ENCODE data around the gene ATF6B.

Gene ATF6B

GRCh38 chr6:32167154-32167760 is 39.2 kb upstream of the ATF6B start:
- Histone ChIP-seq H3K36me3 (ENCODE audit: insufficient read depth, low read length) (peaks cover 17% of the 10 kb centered on the region; the same call in 1 of the 2 replicates), H2AFZ (ENCODE audit: low read length) (no peak overlapping the region), H3K27me3 (ENCODE audit: insufficient read depth, low read length, poor library complexity, severe bottlenecking) (no peaks in the 10 kb centered on the region), H3F3A (ENCODE audit: low read depth) (no peaks in the 10 kb centered on the region), H3K79me2 (ENCODE audit: insufficient read depth, low read length) (no peaks in the 10 kb centered on the region), H3K4me3 (ENCODE audit: low read length, poor library complexity, severe bottlenecking) (no peak overlapping the region), H3K9me2 (replicated peaks; ENCODE audit: low read depth, low read length) (no peaks in the 10 kb centered on the region), H4K20me1 (ENCODE audit: insufficient read depth, low read length, poor library complexity, severe bottlenecking) (no peaks in the 10 kb centered on the region), H3K4me1 (ENCODE audit: insufficient read depth, low read length, poor library complexity, severe bottlenecking) (no peaks in the 10 kb centered on the region), H3K4me2 (ENCODE audit: low read depth, low read length, poor library complexity, severe bottlenecking) (no peak overlapping the region), H3K9ac (ENCODE audit: low read depth, low read length, poor library complexity, severe bottlenecking) (no peak overlapping the region), H3K9me3 (ENCODE audit: insufficient read depth, low read depth, low read length) (no peaks in the 10 kb centered on the region)
- TF ChIP-seq, protein P1, sequence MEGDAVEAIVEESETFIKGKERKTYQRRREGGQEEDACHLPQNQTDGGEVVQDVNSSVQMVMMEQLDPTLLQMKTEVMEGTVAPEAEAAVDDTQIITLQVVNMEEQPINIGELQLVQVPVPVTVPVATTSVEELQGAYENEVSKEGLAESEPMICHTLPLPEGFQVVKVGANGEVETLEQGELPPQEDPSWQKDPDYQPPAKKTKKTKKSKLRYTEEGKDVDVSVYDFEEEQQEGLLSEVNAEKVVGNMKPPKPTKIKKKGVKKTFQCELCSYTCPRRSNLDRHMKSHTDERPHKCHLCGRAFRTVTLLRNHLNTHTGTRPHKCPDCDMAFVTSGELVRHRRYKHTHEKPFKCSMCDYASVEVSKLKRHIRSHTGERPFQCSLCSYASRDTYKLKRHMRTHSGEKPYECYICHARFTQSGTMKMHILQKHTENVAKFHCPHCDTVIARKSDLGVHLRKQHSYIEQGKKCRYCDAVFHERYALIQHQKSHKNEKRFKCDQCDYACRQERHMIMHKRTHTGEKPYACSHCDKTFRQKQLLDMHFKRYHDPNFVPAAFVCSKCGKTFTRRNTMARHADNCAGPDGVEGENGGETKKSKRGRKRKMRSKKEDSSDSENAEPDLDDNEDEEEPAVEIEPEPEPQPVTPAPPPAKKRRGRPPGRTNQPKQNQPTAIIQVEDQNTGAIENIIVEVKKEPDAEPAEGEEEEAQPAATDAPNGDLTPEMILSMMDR (conservative IDR thresholded peaks at IDR 0.05; ENCODE audit: low read length), result no peak
- TF ChIP-seq EZH2phosphoT487 (IDR thresholded peaks at IDR 0.05; ENCODE audit: borderline replicate concordance), result no peak

DNA sequence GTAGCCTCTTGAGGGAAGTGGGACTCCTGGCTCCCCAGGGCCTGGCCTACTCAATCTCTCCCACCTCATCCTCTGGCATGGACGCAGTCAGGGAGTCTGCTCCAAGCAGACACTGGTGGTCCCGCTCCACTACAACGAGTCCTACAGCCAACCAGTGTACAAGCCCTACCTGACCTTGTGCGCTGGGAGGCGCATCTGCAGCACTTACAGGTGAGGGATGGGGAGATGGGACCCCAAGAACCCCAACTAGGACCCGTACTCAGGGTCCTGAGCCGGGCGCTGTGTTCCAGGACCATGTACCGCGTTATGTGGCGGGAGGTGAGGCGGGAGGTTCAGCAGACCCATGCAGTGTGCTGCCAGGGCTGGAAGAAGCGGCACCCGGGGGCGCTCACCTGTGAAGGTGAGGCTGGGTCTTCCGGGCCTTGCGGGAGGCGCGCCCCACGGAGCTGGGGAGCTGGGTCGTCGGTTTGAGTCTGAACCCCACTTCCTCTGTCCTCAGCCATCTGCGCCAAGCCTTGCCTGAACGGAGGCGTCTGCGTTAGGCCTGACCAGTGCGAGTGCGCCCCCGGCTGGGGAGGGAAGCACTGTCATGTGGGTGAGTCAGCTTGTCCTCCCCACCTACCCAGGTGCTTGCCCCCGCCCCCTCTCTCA is 38.5 kb upstream of the ATF6B start:
- no peaks in the 10 kb centered on the region for H3K9me3 ChIP-seq (ENCODE audit: insufficient read depth, low read depth, low read length)
- no peak for TF ChIP-seq EZH2phosphoT487 (IDR thresholded peaks at IDR 0.05; ENCODE audit: borderline replicate concordance)
- TF ChIP-seq, protein P1 (conservative IDR thresholded peaks at IDR 0.05; ENCODE audit: low read length), result no peak
- H3K4me1 ChIP-seq (ENCODE audit: insufficient read depth, low read length, poor library complexity, severe bottlenecking), result no peaks in the 10 kb centered on the region
- no peaks in the 10 kb centered on the region for H4K20me1 ChIP-seq (ENCODE audit: insufficient read depth, low read length, poor library complexity, severe bottlenecking)
- no peaks in the 10 kb centered on the region for H3K27me3 ChIP-seq (ENCODE audit: insufficient read depth, low read length, poor library complexity, severe bottlenecking)
- no peaks in the 10 kb centered on the region for H3K9me2 ChIP-seq (replicated peaks; ENCODE audit: low read depth, low read length)
- H3K36me3 ChIP-seq (ENCODE audit: insufficient read depth, low read length), result peaks cover 17% of the 10 kb centered on the region; the same call in 1 of the 2 replicates
- no peak overlapping the region for H3K4me3 ChIP-seq (ENCODE audit: low read length, poor library complexity, severe bottlenecking)
- H3K79me2 ChIP-seq (ENCODE audit: insufficient read depth, low read length), result no peaks in the 10 kb centered on the region
- no peak overlapping the region for H2AFZ ChIP-seq (ENCODE audit: low read length)
- no peaks in the 10 kb centered on the region for H3F3A ChIP-seq (ENCODE audit: low read depth)
- H3K9ac ChIP-seq (ENCODE audit: low read depth, low read length, poor library complexity, severe bottlenecking), result no peak overlapping the region
- H3K4me2 ChIP-seq (ENCODE audit: low read depth, low read length, poor library complexity, severe bottlenecking), result no peak overlapping the region

- H3F3A ChIP-seq (ENCODE audit: low read depth), result no peaks in the 10 kb centered on the region
- no peaks in the 10 kb centered on the region for H3K27me3 ChIP-seq (ENCODE audit: insufficient read depth, low read length, poor library complexity, severe bottlenecking)
- no peaks in the 10 kb centered on the region for H4K20me1 ChIP-seq (ENCODE audit: insufficient read depth, low read length, poor library complexity, severe bottlenecking)
- peaks cover 17% of the 10 kb centered on the region; the same call in 1 of the 2 replicates for H3K36me3 ChIP-seq (ENCODE audit: insufficient read depth, low read length)
- H3K9me2 ChIP-seq (replicated peaks; ENCODE audit: low read depth, low read length), result no peaks in the 10 kb centered on the region
- H3K4me3 ChIP-seq (ENCODE audit: low read length, poor library complexity, severe bottlenecking), result no peak within 1 kb of the TSS
- no peaks in the 10 kb centered on the region for H3K4me1 ChIP-seq (ENCODE audit: insufficient read depth, low read length, poor library complexity, severe bottlenecking)
- H2AFZ ChIP-seq (ENCODE audit: low read length), result no peak within 1 kb of the TSS
- no peak for TF ChIP-seq EZH2phosphoT487 (IDR thresholded peaks at IDR 0.05; ENCODE audit: borderline replicate concordance)
- TF ChIP-seq, protein P1 (conservative IDR thresholded peaks at IDR 0.05; ENCODE audit: low read length), result no peak
- H3K79me2 ChIP-seq (ENCODE audit: insufficient read depth, low read length), result no peaks in the 10 kb centered on the region
- H3K4me2 ChIP-seq (ENCODE audit: low read depth, low read length, poor library complexity, severe bottlenecking), result no peak within 1 kb of the TSS
- no peaks in the 10 kb centered on the region for H3K9me3 ChIP-seq (ENCODE audit: insufficient read depth, low read depth, low read length)
- H3K9ac ChIP-seq (ENCODE audit: low read depth, low read length, poor library complexity, severe bottlenecking), result no peak within 1 kb of the TSS
Measured at GRCh38 chr6:32164295-32164694, 36.2 kb upstream of the ATF6B start, which contains the start of gene EGFL8. Gene EGFL8, plus strand, starts transcription at chr6:32164595. Its CDS starts 1,571 bp downstream, at chr6:32166166.
